Measurements from ENCODE around the gene CCDC8. TPM values are rescaled to one million over a fixed set of nuclear protein-coding genes. Genes with fewer than 3 reads are reported as not detected.

Gene CCDC8
- 0.60 and 0.69 TPM in 2 replicates for total RNA-seq

GRCh38 chr19:46413262-46414031, at the start of gene CCDC8:
CCDC8 (minus strand) TSS chr19:46413564; CDS start chr19:46412810, 754 bp downstream.

GRCh38 chr19:46428239-46429135, 15.1 kb upstream of the CCDC8 start, which contains the start of gene PNMA8C:
PNMA8C (minus strand) TSS chr19:46428936; CDS start chr19:46428359, 577 bp downstream.

Other genes starting within 250 kb of the CCDC8 start
- not detected in 2 replicates for gene IGFL1, start 183.8 kb downstream of the CCDC8 start, total RNA-seq
- 10.1 and 10.7 TPM in 2 replicates for gene HIF3A, start 116.5 kb downstream of the CCDC8 start, total RNA-seq
- gene PPP5C, start 66.5 kb downstream of the CCDC8 start, total RNA-seq = 103 and 104 TPM in 2 replicates
- not detected in 2 replicates for gene PNMA8C, start 15.4 kb upstream of the CCDC8 start, total RNA-seq
- 0.80 and 0.84 TPM in 2 replicates for gene PNMA8A, start 58.0 kb upstream of the CCDC8 start, total RNA-seq
- 0.05 and 0.13 TPM in 2 replicates for gene PNMA8B, start 82.3 kb upstream of the CCDC8 start, total RNA-seq
- 296 and 299 TPM in 2 replicates for gene CALM3, start 187.8 kb upstream of the CCDC8 start, total RNA-seq
- 0.67 and 2.7 TPM in 2 replicates for gene PTGIR, start 211.5 kb upstream of the CCDC8 start, total RNA-seq
- gene GNG8, start 222.6 kb upstream of the CCDC8 start, total RNA-seq = not detected in 2 replicates
- gene DACT3, start 247.6 kb upstream of the CCDC8 start, total RNA-seq = 0.20 and 0.33 TPM in 2 replicates

Measured in mammary microvascular endothelial cell (primary cell).